ENCODE measurements around the gene MTERF1. TPM values are rescaled to one million over a fixed set of nuclear protein-coding genes. Genes with fewer than 3 reads are reported as not detected.
"Not testable (repeated sequence)": the region's sequence is repeated elsewhere in the genome, so short reads cannot be mapped to it uniquely, and the experiment has no call there.

Gene MTERF1
- polyA plus RNA-seq, 4 donors = 5.9 to 19.6 (median 10.4) TPM

DNA sequence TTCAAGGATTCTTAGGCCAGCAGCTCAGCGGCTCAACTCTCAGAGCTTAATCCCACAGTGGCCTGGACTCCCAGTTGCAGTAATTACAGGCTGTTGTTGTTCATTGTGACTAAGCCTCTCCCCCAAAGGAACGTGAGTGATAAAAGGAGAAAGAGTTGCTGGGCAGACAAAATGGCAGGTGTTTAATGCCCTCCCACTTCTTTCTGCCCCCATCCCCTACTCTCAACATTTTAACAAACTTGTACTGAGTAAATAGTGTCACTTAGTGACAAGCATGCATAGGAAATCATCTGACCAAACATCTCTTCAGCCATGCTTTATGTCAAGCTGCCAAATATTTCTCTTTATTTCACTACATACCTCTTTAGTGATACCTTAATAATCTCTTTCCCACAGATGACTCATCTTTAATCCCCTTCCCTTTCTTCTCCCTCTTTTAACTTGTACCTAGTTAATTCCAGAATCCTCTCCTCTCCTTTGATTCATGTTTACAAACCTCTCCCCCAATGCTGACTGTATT, 12.4 kb upstream of the MTERF1 start:
- no peak overlapping the region for H3K4me3 ChIP-seq (ENCODE audit: low read depth in 1 of 3, low read length in 3 of 3)
- no peak for FAIRE-seq
- H3K9me3 ChIP-seq (ENCODE audit: control insufficient read depth in 2 of 2, insufficient read depth in 1 of 2, low read depth in 1 of 2, low read length in 1 of 2) = peaks cover 0 to 7% of the 10 kb centered on the region in 2 donors
- no peaks in the 10 kb centered on the region for H3K27me3 ChIP-seq (ENCODE audit: control insufficient read depth in 3 of 3, insufficient read depth in 3 of 3, low read length in 3 of 3)
- H3K27ac ChIP-seq (ENCODE audit: low read depth in 1 of 3, low read length in 2 of 3) = no peak overlapping the region
- no peaks in the 10 kb centered on the region for H3K4me1 ChIP-seq (ENCODE audit: control insufficient read depth in 3 of 3, insufficient read depth in 2 of 3, low read depth in 1 of 3, low read length in 2 of 3)
- 26 to 42% (median 38%) methylated on average over 2 of the region's 2 CpGs for WGBS, 3 donors
- no peaks in the 10 kb centered on the region for H3K36me3 ChIP-seq (ENCODE audit: control insufficient read depth in 3 of 3, insufficient read depth in 2 of 3, low read depth in 1 of 3, low read length in 3 of 3)
- no peak for DNase-seq

DNA sequence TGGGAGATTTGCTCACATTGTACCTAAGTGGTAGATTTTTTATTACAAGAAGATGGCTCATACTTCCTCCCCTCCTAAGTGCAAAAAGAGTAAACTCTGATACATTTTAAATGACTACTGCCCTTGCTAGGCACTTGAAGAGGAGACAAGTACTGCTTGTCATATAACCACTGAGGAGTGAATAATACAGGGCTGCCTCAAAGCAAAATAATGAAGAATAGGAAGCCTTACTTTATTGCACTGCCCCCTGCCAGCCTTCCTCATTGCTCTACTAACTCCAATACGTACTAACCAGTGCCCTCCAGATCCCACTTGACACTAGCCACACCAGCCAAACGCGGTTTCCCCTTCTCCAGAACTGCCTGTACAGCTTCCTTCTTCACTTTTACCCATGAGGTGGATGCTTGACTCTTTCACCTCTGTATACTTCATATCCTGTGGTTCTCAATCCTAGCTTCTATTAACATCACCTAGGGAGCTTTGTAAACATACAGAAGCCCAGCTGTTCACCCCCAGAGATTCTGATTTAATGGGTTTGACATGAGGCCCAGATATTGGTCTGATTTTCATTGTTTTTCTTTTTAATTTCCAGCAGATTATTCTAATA, 11.7 kb upstream of the MTERF1 start:
- H3K27me3 ChIP-seq (ENCODE audit: control insufficient read depth in 3 of 3, insufficient read depth in 3 of 3, low read length in 3 of 3) = no peaks in the 10 kb centered on the region
- H3K4me1 ChIP-seq (ENCODE audit: control insufficient read depth in 3 of 3, insufficient read depth in 2 of 3, low read depth in 1 of 3, low read length in 2 of 3) = no peaks in the 10 kb centered on the region
- no peak overlapping the region for H3K27ac ChIP-seq (ENCODE audit: low read depth in 1 of 3, low read length in 2 of 3)
- H3K9me3 ChIP-seq (ENCODE audit: control insufficient read depth in 2 of 2, insufficient read depth in 1 of 2, low read depth in 1 of 2, low read length in 1 of 2) = peaks cover 0 to 13% of the 10 kb centered on the region in 2 donors
- no peak for DNase-seq
- H3K4me3 ChIP-seq (ENCODE audit: low read depth in 1 of 3, low read length in 3 of 3) = no peak overlapping the region
- H3K36me3 ChIP-seq (ENCODE audit: control insufficient read depth in 3 of 3, insufficient read depth in 2 of 3, low read depth in 1 of 3, low read length in 3 of 3) = no peaks in the 10 kb centered on the region
- WGBS, 3 donors = 58 to 72% (median 62%) methylated on average over 3 of the region's 3 CpGs
- FAIRE-seq = no peak

DNA sequence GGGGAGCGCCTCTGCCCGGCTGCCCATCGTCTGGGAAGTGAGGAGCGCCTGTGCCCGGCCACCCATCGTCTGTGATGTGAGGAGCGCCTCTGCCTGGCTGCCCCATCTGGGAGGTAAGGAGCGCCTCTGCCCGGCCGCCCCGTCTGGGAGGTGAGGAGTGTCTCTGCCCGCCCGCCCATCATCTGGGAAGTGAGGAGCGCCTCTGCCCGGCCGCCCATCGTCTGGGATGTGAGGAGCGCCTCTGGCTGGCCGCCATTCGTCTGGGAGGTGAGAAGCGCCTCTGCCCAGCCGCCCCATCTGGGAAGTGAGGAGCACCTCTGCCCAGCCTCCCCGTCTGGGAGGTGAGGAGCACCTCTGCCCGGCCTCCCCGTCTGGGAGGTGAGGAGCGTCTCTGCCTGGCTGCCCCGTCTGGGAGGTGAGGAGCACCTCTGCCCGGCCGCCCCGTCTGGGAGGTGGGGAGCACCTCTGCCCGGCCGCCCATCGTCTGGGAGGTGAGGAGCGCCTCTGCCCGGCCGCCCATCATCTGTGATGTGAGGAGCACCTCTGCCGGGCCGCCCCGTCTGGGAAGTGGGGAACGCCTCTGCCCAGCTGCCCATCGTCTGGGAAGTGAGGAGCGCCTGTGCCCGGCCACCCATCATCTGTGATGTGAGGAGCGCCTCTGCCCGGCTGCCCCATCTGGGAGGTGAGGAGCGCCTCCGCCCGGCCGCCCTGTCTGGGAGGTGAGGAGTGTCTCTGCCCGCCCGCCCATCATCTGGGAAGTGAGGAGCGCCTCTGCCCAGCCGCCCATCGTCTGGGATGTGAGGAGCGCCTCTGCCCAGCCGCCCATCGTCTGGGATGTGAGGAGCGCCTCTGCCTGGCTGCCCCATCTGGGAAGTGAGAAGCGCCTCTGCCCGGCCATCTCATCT, 8.0 kb upstream of the MTERF1 start:
- H3K27ac ChIP-seq (ENCODE audit: low read depth in 1 of 3, low read length in 2 of 3); H3K4me3 ChIP-seq (ENCODE audit: low read depth in 1 of 3, low read length in 3 of 3); H3K4me1 ChIP-seq (ENCODE audit: control insufficient read depth in 3 of 3, insufficient read depth in 2 of 3, low read depth in 1 of 3, low read length in 2 of 3); H3K36me3 ChIP-seq (ENCODE audit: control insufficient read depth in 3 of 3, insufficient read depth in 2 of 3, low read depth in 1 of 3, low read length in 3 of 3); H3K27me3 ChIP-seq (ENCODE audit: control insufficient read depth in 3 of 3, insufficient read depth in 3 of 3, low read length in 3 of 3); DNase-seq; FAIRE-seq: not testable (repeated sequence)
- H3K9me3 ChIP-seq (ENCODE audit: control insufficient read depth in 2 of 2, insufficient read depth in 1 of 2, low read depth in 1 of 2, low read length in 1 of 2) = peaks cover 0 to 21% of the 10 kb centered on the region in 2 donors
- 96 to 98% (median 96%) methylated on average over 55 to 60 of the region's 60 CpGs for WGBS, 3 donors

DNA sequence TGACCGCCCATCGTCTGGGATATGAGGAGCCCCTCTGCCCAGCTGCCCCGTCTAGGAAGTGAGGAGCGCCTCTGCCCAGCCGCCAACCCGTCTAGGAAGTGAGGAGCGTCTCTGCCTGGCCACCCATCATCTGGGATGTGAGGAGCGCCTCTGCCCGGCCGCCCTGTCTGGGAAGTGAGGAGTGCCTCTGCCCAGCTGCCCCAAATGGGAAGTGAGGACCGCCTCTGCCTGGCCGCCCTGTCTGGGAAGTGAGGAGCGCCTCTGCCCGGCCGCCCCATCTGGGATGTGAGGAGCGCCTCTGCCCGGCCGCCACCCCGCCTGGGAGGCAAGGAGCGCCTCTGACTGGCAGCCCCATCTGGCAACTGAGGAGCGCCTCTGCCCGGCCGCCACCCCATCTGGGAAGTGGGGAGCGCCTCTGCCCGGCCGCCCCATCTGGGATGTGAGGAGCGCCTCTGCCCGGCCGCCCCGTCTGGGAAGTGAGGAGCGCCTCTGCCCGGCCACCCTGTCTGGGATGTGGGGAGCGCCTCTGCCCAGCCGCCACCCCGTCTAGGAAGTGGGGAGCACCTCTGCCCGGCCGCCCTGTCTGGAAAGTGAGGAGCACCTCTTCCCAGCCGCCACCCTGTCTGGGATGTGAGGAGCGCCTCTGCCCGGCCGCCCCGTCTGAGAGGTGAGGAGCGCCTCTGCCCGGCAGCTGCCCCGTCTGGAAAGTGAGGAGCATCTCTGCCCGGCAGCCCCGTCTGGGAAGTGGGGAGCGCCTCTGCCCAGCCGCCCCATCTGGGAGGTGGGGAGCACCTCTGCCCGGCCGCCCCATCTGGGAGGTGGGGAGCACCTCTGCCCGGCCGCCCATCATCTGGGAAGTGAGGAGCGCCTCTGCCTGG, 7.1 kb upstream of the MTERF1 start:
- WGBS, 3 donors = 92 to 98% (median 95%) methylated on average over 48 to 54 of the region's 54 CpGs
- not testable (repeated sequence) for H3K27ac ChIP-seq (ENCODE audit: low read depth in 1 of 3, low read length in 2 of 3)

DNA sequence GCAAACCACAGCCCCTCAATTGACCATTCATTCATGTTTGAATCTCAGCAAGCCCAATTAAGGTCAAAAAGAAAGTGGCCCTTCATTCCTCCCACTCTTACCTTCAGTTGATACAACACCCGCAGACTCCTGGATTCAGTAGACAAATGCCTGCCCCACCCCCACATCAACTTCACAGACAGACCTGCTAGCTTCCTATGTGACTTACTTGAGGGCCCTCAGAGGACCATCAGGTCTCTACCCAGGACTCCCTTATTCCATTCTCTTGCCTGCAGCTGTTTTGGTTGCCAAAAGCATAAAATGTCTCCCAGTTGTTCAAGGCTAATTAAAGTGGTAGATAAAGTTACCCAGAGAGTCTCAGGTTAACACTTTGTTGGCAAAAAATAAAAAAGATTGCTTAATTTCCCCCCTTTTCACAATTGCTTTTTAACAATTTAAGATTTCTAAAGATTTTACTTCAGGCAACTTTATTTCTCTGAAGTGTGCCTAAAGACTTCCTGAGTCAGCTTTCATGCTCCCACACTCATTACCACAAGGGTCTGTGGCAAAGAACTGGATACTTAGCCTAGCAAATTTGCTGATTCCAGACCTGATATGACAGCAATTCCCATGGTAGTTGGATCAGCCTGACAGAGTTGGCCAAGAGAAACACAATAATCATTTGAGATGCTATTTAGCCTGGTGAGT, 3.3 kb upstream of the MTERF1 start:
- H3K9me3 ChIP-seq (ENCODE audit: control insufficient read depth in 2 of 2, insufficient read depth in 1 of 2, low read depth in 1 of 2, low read length in 1 of 2) = peaks cover 0 to 21% of the 10 kb centered on the region in 2 donors
- FAIRE-seq = no peak
- H3K27me3 ChIP-seq (ENCODE audit: control insufficient read depth in 3 of 3, insufficient read depth in 3 of 3, low read length in 3 of 3) = no peaks in the 10 kb centered on the region
- H3K4me3 ChIP-seq (ENCODE audit: low read depth in 1 of 3, low read length in 3 of 3) = no peak overlapping the region
- DNase-seq = no peak
- 77 to 88% (median 84%) methylated on average over 1 of the region's 1 CpG for WGBS, 3 donors
- no peaks in the 10 kb centered on the region for H3K36me3 ChIP-seq (ENCODE audit: control insufficient read depth in 3 of 3, insufficient read depth in 2 of 3, low read depth in 1 of 3, low read length in 3 of 3)
- H3K4me1 ChIP-seq (ENCODE audit: control insufficient read depth in 3 of 3, insufficient read depth in 2 of 3, low read depth in 1 of 3, low read length in 2 of 3) = peaks cover 0 to 4% (median 1%) of the 10 kb centered on the region in 3 donors
- no peak overlapping the region for H3K27ac ChIP-seq (ENCODE audit: low read depth in 1 of 3, low read length in 2 of 3)

More for the DNA sequence above, 7.1 kb upstream of the MTERF1 start:
- not testable (repeated sequence) for H3K36me3 ChIP-seq (ENCODE audit: control insufficient read depth in 3 of 3, insufficient read depth in 2 of 3, low read depth in 1 of 3, low read length in 3 of 3); FAIRE-seq; H3K27me3 ChIP-seq (ENCODE audit: control insufficient read depth in 3 of 3, insufficient read depth in 3 of 3, low read length in 3 of 3); H3K4me3 ChIP-seq (ENCODE audit: low read depth in 1 of 3, low read length in 3 of 3); H3K4me1 ChIP-seq (ENCODE audit: control insufficient read depth in 3 of 3, insufficient read depth in 2 of 3, low read depth in 1 of 3, low read length in 2 of 3); DNase-seq
- peaks cover 0 to 21% of the 10 kb centered on the region in 2 donors for H3K9me3 ChIP-seq (ENCODE audit: control insufficient read depth in 2 of 2, insufficient read depth in 1 of 2, low read depth in 1 of 2, low read length in 1 of 2)

DNA sequence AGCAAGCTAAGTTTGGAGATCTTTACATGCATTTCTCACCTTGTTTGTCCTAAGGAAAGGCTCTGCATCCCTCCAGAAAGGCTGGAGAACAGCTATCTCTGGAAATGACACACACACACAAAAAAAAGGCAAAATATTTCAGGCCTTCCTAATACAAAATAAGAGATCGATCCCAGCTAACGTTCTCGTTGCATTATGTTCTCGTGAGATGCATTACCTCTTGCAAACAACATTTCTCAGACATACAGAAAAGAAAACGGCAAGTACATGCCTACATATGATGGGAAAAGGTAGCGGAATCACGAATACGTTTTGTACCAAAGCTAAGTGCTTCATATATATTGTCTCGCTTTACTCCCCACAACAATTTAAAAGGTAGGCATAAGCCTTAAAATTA, 488 bp downstream of the MTERF1 start:
- FAIRE-seq = no peak
- Histone ChIP-seq H3K9me3 (ENCODE audit: control insufficient read depth in 2 of 2, insufficient read depth in 1 of 2, low read depth in 1 of 2, low read length in 1 of 2) (no peaks in the 10 kb centered on the region), H3K4me3 (ENCODE audit: low read depth in 1 of 3, low read length in 3 of 3) (peak overlapping the region; percentile 73 to 94 (median 89)), H3K27me3 (ENCODE audit: control insufficient read depth in 3 of 3, insufficient read depth in 3 of 3, low read length in 3 of 3) (no peaks in the 10 kb centered on the region), H3K27ac (ENCODE audit: low read depth in 1 of 3, low read length in 2 of 3) (peak overlapping the region in 2 of 3 donors; percentile 42 to 68), H3K36me3 (ENCODE audit: control insufficient read depth in 3 of 3, insufficient read depth in 2 of 3, low read depth in 1 of 3, low read length in 3 of 3) (peaks cover 0 to 4% (median 3%) of the 10 kb centered on the region in 3 donors), H3K4me1 (ENCODE audit: control insufficient read depth in 3 of 3, insufficient read depth in 2 of 3, low read depth in 1 of 3, low read length in 2 of 3) (peaks cover 0 to 4% (median 1%) of the 10 kb centered on the region in 3 donors)
- WGBS, 3 donors = 3 to 4% (median 4%) methylated on average over 9 of the region's 9 CpGs
- DNase-seq = no peak

DNA sequence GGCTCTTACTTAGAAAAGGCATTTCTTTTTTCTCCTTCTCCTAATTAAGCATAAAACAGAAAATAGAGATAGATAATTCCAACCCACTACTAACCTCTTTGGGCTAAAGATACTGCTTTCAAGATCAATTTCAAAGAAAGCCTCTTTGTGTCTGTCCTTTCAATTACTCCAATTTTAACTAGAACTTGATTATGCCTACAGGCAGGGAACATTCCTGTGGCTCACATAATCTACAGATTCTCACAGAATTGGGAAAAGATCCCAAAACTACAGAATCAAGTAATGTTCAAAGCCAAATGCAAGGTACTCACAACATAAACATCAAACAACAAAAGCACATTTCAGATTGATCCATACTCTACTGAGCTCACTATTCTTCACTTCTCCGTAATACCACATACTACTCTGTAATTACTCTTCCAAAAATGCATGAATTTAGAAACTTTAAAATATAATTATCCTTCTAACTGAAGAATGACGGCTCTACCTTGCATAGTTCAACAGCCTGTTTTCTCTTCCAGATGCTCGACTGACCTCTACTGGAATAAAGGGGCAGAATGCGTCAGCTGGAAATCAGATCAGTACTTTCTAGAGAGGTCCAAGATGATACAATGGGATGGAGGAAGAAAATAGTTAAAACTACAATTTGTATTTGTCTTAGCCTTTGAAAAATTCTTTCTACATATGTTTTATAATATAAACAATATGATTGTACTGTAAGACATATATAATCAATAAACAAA, 3.9 kb downstream of the MTERF1 start:
- Histone ChIP-seq H3K27ac (ENCODE audit: low read depth in 1 of 3, low read length in 2 of 3) (no peak overlapping the region), H3K9me3 (ENCODE audit: control insufficient read depth in 2 of 2, insufficient read depth in 1 of 2, low read depth in 1 of 2, low read length in 1 of 2) (no peaks in the 10 kb centered on the region), H3K36me3 (ENCODE audit: control insufficient read depth in 3 of 3, insufficient read depth in 2 of 3, low read depth in 1 of 3, low read length in 3 of 3) (peaks cover 0 to 6% (median 4%) of the 10 kb centered on the region in 3 donors), H3K27me3 (ENCODE audit: control insufficient read depth in 3 of 3, insufficient read depth in 3 of 3, low read length in 3 of 3) (no peaks in the 10 kb centered on the region), H3K4me1 (ENCODE audit: control insufficient read depth in 3 of 3, insufficient read depth in 2 of 3, low read depth in 1 of 3, low read length in 2 of 3) (peaks cover 0 to 4% (median 1%) of the 10 kb centered on the region in 3 donors), H3K4me3 (ENCODE audit: low read depth in 1 of 3, low read length in 3 of 3) (no peak overlapping the region)
- WGBS, 3 donors = 81 to 89% (median 88%) methylated on average over 4 of the region's 4 CpGs
- FAIRE-seq (no peak), DNase-seq (no peak)
